ENCODE results near the gene ZMIZ1.

The ZMIZ1 gene

GRCh38 chr10:79196470-79197461 lies 128.0 kb downstream of the ZMIZ1 start:
- Histone ChIP-seq H3F3A (ENCODE audit: low read depth) (no peaks in the 10 kb centered on the region), H3K4me3 (ENCODE audit: low read length, poor library complexity, severe bottlenecking) (no peak overlapping the region), H3K9ac (ENCODE audit: low read depth, low read length, poor library complexity, severe bottlenecking) (no peak overlapping the region), H3K79me2 (ENCODE audit: insufficient read depth, low read length) (peaks cover 34% of the 10 kb centered on the region; the same call in 1 of the 2 replicates), H3K9me3 (ENCODE audit: insufficient read depth, low read depth, low read length) (no peaks in the 10 kb centered on the region), H3K4me1 (ENCODE audit: insufficient read depth, low read length, poor library complexity, severe bottlenecking) (peaks cover 25% of the 10 kb centered on the region), H3K4me2 (ENCODE audit: low read depth, low read length, poor library complexity, severe bottlenecking) (no peak overlapping the region), H4K20me1 (ENCODE audit: insufficient read depth, low read length, poor library complexity, severe bottlenecking) (peaks cover 37% of the 10 kb centered on the region), H3K36me3 (ENCODE audit: insufficient read depth, low read length) (peaks cover 45% of the 10 kb centered on the region; the same call in 1 of the 2 replicates), H3K9me2 (replicated peaks; ENCODE audit: low read depth, low read length) (no peaks in the 10 kb centered on the region), H3K27me3 (ENCODE audit: insufficient read depth, low read length, poor library complexity, severe bottlenecking) (no peaks in the 10 kb centered on the region), H2AFZ (ENCODE audit: low read length) (no peak overlapping the region)
- TF ChIP-seq EZH2phosphoT487 (IDR thresholded peaks at IDR 0.05; ENCODE audit: borderline replicate concordance) (no peak), CTCF (conservative IDR thresholded peaks at IDR 0.05; ENCODE audit: low read length) (peak; percentile 97)

- H3K9me2 ChIP-seq (replicated peaks; ENCODE audit: low read depth, low read length), result no peaks in the 10 kb centered on the region
- peaks cover 21% of the 10 kb centered on the region for H3K4me1 ChIP-seq (ENCODE audit: insufficient read depth, low read length, poor library complexity, severe bottlenecking)
- TF ChIP-seq EZH2phosphoT487 (IDR thresholded peaks at IDR 0.05; ENCODE audit: borderline replicate concordance) (no peak), CTCF (conservative IDR thresholded peaks at IDR 0.05; ENCODE audit: low read length) (no peak)
- no peak overlapping the region for H3K4me3 ChIP-seq (ENCODE audit: low read length, poor library complexity, severe bottlenecking)
- H3K9me3 ChIP-seq (ENCODE audit: insufficient read depth, low read depth, low read length), result no peaks in the 10 kb centered on the region
- no peaks in the 10 kb centered on the region for H3F3A ChIP-seq (ENCODE audit: low read depth)
- H3K79me2 ChIP-seq (ENCODE audit: insufficient read depth, low read length), result peaks cover 33% of the 10 kb centered on the region; the same call in 1 of the 2 replicates
- peaks cover 50% of the 10 kb centered on the region; the same call in 1 of the 2 replicates for H3K36me3 ChIP-seq (ENCODE audit: insufficient read depth, low read length)
- peaks cover 31% of the 10 kb centered on the region for H4K20me1 ChIP-seq (ENCODE audit: insufficient read depth, low read length, poor library complexity, severe bottlenecking)
- no peak overlapping the region for H3K4me2 ChIP-seq (ENCODE audit: low read depth, low read length, poor library complexity, severe bottlenecking)
- no peak overlapping the region for H2AFZ ChIP-seq (ENCODE audit: low read length)
- no peak overlapping the region for H3K9ac ChIP-seq (ENCODE audit: low read depth, low read length, poor library complexity, severe bottlenecking)
- no peaks in the 10 kb centered on the region for H3K27me3 ChIP-seq (ENCODE audit: insufficient read depth, low read length, poor library complexity, severe bottlenecking)
Measured at GRCh38 chr10:79197558-79197957, 128.8 kb downstream of the ZMIZ1 start.

GRCh38 chr10:79200346-79200745 lies 131.6 kb downstream of the ZMIZ1 start:
- Histone ChIP-seq H3K4me1 (ENCODE audit: insufficient read depth, low read length, poor library complexity, severe bottlenecking) (no peaks in the 10 kb centered on the region), H3K36me3 (ENCODE audit: insufficient read depth, low read length) (peaks cover 67% of the 10 kb centered on the region; the same call in 1 of the 2 replicates), H3K9ac (ENCODE audit: low read depth, low read length, poor library complexity, severe bottlenecking) (no peak overlapping the region), H3K4me2 (ENCODE audit: low read depth, low read length, poor library complexity, severe bottlenecking) (no peak overlapping the region), H3K4me3 (ENCODE audit: low read length, poor library complexity, severe bottlenecking) (no peak overlapping the region), H3K79me2 (ENCODE audit: insufficient read depth, low read length) (peaks cover 25% of the 10 kb centered on the region; the same call in 1 of the 2 replicates), H3K27me3 (ENCODE audit: insufficient read depth, low read length, poor library complexity, severe bottlenecking) (no peaks in the 10 kb centered on the region), H3F3A (ENCODE audit: low read depth) (no peaks in the 10 kb centered on the region), H3K9me2 (replicated peaks; ENCODE audit: low read depth, low read length) (no peaks in the 10 kb centered on the region), H4K20me1 (ENCODE audit: insufficient read depth, low read length, poor library complexity, severe bottlenecking) (peaks cover 23% of the 10 kb centered on the region), H3K9me3 (ENCODE audit: insufficient read depth, low read depth, low read length) (no peaks in the 10 kb centered on the region), H2AFZ (ENCODE audit: low read length) (no peak overlapping the region)
- TF ChIP-seq CTCF (conservative IDR thresholded peaks at IDR 0.05; ENCODE audit: low read length) (no peak), EZH2phosphoT487 (IDR thresholded peaks at IDR 0.05; ENCODE audit: borderline replicate concordance) (no peak)

Measured in Loucy (cell line).